Measurements from ENCODE around the gene TAL2.

TAL2 gene

DNA sequence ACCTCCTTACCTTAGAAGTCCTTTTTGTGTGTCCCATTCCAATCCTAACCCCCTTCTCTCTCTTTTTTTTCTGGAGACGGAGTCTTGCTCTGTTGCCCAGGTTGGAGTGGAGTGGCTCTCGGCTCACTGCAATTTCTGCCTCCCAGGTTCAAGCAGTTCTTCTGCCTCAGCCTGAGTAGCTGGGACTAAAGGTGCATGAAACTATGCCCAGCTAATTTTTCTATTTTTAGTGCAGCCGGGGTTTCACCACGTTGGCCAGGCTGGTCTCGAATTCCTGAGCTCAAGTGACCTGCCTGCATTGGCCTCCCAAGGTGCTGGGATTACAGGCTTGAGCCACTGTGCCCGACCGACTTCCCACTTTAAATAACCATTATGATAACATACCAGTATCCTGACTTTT, 49.6 kb downstream of the TAL2 start:
- DNase-seq = no peak

DNA sequence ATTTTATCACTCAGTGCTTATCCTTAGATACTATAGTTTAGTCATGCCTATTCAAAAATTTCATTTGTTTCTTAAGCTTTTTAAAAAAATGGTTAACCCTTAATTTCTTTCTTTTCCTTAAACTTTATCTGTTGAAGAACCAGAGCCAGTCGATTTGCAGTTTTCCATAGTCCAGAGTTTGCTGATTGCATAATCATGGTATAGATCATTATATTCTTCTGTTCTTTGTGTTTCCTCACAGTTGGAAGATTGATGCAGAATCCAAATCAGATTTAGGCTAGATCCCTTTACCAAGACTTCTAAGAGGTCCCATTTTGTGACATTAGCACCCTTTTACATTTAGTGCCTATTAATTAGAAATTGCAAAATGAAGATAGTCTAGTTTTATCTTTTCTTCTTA, 50.0 kb downstream of the TAL2 start:
- DNase-seq = no peak

Measured in cortex of kidney (tissue), 1 donor.